ENCODE results near the gene ZCWPW1. TPM values are rescaled to one million over a fixed set of nuclear protein-coding genes. Genes with fewer than 3 reads are reported as not detected.
A peak's percentile ranks its signal among the peaks of the same experiment; 100 is the strongest.

ZCWPW1 gene
- total and polyA plus RNA-seq, 12 donors, result 3.3 to 7.5 (median 4.2) TPM

GRCh38 chr7:100430493-100431285 lies 2.2 kb upstream of the ZCWPW1 start:
- intact Hi-C loops (cut with DNase I), result loop anchor here in 1 of 10 donors (5.0 kb wide), 1 partner anchor 247 kb away; no protein-coding TSS in a partner anchor
- Histone ChIP-seq H3K4me1 (peaks cover 12 to 63% (median 46%) of the 10 kb centered on the region in 9 donors), H3K27me3 (no peaks in the 10 kb centered on the region), H3K36me3 (peaks cover 0 to 41% (median 16%) of the 10 kb centered on the region in 9 donors), H3K4me3 (peak overlapping the region; percentile 77 to 100 (median 92)), H3K27ac (peak overlapping the region; percentile 98 to 100 (median 99)), H3K9me3 (no peaks in the 10 kb centered on the region)
- 28 to 31% methylated on average over 31 of the region's 31 CpGs for WGBS, 2 donors
- DNase-seq (no peak), ATAC-seq (no peak)
- TF ChIP-seq, protein P1, sequence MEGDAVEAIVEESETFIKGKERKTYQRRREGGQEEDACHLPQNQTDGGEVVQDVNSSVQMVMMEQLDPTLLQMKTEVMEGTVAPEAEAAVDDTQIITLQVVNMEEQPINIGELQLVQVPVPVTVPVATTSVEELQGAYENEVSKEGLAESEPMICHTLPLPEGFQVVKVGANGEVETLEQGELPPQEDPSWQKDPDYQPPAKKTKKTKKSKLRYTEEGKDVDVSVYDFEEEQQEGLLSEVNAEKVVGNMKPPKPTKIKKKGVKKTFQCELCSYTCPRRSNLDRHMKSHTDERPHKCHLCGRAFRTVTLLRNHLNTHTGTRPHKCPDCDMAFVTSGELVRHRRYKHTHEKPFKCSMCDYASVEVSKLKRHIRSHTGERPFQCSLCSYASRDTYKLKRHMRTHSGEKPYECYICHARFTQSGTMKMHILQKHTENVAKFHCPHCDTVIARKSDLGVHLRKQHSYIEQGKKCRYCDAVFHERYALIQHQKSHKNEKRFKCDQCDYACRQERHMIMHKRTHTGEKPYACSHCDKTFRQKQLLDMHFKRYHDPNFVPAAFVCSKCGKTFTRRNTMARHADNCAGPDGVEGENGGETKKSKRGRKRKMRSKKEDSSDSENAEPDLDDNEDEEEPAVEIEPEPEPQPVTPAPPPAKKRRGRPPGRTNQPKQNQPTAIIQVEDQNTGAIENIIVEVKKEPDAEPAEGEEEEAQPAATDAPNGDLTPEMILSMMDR (IDR thresholded peaks at IDR 0.05), result no peak

GRCh38 chr7:100429637-100430492 lies 1.4 kb upstream of the ZCWPW1 start, which contains the start of gene MEPCE:
TSS of gene MEPCE (plus strand) at chr7:100429831. CDS start at chr7:100430019, 188 bp downstream.
- intact Hi-C loops (cut with DNase I), result loop anchor here in 1 of 10 donors (5.0 kb wide), 1 partner anchor 247 kb away; no protein-coding TSS in a partner anchor
- ATAC-seq, result peak; percentile 72 to 85 (median 77)

GRCh38 chr7:100428967-100429636 lies 599 bp upstream of the ZCWPW1 start:
- TF ChIP-seq, protein P1 (IDR thresholded peaks at IDR 0.05), result peak in 7 of 9 donors; percentile 2 to 35 (median 14)
- ATAC-seq, result peak; percentile 78 to 90 (median 86)
- H3K9me3 ChIP-seq, result no peaks in the 10 kb centered on the region
- peaks cover 6 to 49% (median 36%) of the 10 kb centered on the region in 9 donors for H3K4me1 ChIP-seq
- peaks cover 0 to 38% (median 13%) of the 10 kb centered on the region in 9 donors for H3K36me3 ChIP-seq
- DNase-seq, result peak; percentile 100
- 0 to 1% methylated on average over 39 to 40 of the region's 40 CpGs for WGBS, 2 donors
- no peaks in the 10 kb centered on the region for H3K27me3 ChIP-seq
- intact Hi-C loops (cut with DNase I), result no loop called here
- peak overlapping the region; percentile 98 to 100 (median 99) for H3K27ac ChIP-seq
- peak overlapping the region; percentile 77 to 100 (median 92) for H3K4me3 ChIP-seq

More at GRCh38 chr7:100429637-100430492, 1.4 kb upstream of the ZCWPW1 start, which contains the start of gene MEPCE:
- WGBS, 2 donors, result 0 to 1% methylated on average over 90 to 95 of the region's 95 CpGs
- H3K4me1 ChIP-seq, result peaks cover 8 to 55% (median 38%) of the 10 kb centered on the region in 9 donors
- TF ChIP-seq, protein P1 (IDR thresholded peaks at IDR 0.05), result no peak
- H3K9me3 ChIP-seq, result no peaks in the 10 kb centered on the region
- peak within 1 kb of the TSS; percentile 98 to 100 (median 99) for H3K27ac ChIP-seq
- peak; percentile 97 for DNase-seq
- H3K36me3 ChIP-seq, result peaks cover 0 to 38% (median 17%) of the 10 kb centered on the region in 9 donors
- no peaks in the 10 kb centered on the region for H3K27me3 ChIP-seq
- peak within 1 kb of the TSS; percentile 77 to 100 (median 92) for H3K4me3 ChIP-seq
